NB4 (cell line): ENCODE measurements around the gene MPZ.

ENCODE experiments used
- CTCF ChIP-seq: IDR thresholded peaks from one replicate; pipeline ENCODE4 v1.5.1; 2012; ENCODE audit warnings: low read depth, low read length
- POLR2A ChIP-seq: IDR thresholded peaks from 2 replicates; pipeline ENCODE4 v1.6.1; 2011; ENCODE audit warnings: mild to moderate bottlenecking; ENCODE audit not compliant: insufficient read length; ENCODE audit errors: extremely low read depth

GRCh38 chr1:161330346-161330745, 20.6 kb upstream of the MPZ start:
- TF ChIP-seq POLR2A, result no peak
- TF ChIP-seq CTCF, result no peak
